ENCODE results near the gene ADD3. TPM values are rescaled to one million over a fixed set of nuclear protein-coding genes. Genes with fewer than 3 reads are reported as not detected.
A peak's percentile ranks its signal among the peaks of the same experiment; 100 is the strongest.

The ADD3 gene
- total and polyA plus RNA-seq, 2 donors from 2014 or later = 56.9 to 79.2 TPM

DNA sequence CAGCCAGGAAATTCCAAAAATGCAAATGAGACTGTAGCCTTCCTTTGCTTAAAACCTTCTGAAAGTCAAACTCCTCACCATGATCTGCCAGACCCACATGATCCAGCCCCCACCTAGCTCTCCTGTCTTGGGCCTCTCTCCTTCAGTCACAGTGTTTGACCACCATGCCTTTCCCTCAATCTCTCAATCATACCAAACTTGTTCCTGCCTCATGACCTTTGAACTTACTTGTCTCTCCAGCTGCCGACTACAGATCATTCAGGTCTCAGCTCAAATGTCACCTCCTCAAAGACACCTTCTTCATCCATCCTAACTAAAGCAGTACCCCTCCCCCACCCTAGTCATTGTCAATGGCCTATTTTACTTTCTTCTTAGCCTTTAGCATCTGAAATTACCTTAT is 9.3 kb upstream of the ADD3 start:
- peaks cover 5 to 25% (median 9%) of the 10 kb centered on the region in 3 donors for H3K4me1 ChIP-seq (ENCODE audit: control insufficient read depth in 2 of 3, insufficient read depth in 2 of 3, low read depth in 1 of 3, low read length in 3 of 3)

DNA sequence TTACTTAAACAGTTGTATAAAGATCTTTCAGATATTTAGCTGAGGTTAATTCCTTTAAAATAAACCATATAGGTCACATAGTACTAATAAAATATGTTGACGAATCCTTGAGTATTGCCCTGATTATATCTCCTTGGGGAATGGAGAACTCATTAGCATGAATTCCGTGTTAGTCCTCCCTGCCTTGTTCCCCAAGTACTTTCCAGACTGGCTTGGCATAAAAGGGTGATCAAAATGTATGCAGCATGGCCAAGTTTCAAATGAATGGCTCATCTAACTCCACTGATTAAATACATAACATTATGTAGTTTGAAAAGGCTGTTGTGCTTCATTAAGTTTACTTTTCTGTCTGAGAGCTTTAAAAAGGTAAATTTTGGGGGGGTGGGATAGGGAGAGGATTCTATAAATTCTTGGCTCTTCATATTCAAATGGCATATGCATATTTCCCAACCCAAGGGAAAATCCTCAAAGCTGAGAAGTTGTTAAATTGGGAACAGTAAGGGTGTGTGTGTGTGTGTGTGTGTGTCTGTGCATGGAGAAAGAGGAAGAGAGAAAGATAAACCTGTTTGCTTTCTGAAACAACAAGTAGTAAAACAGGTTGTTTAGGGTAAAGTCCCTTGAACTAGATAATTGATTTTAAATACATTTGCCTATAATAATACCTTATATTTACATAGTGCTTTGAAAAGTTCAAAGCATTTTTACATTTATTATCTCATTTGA is 4.8 kb upstream of the ADD3 start:
- Histone ChIP-seq H3K27me3 (ENCODE audit: control insufficient read depth, insufficient read depth, low read length) (no peaks in the 10 kb centered on the region), H3K4me1 (ENCODE audit: control insufficient read depth in 2 of 3, insufficient read depth in 2 of 3, low read depth in 1 of 3, low read length in 3 of 3) (peaks cover 0 to 7% (median 5%) of the 10 kb centered on the region in 3 donors), H3K4me3 (ENCODE audit: low read length in 3 of 3) (no peak overlapping the region), H3K36me3 (ENCODE audit: control insufficient read depth in 2 of 3, insufficient read depth in 3 of 3, low read length in 3 of 3) (no peaks in the 10 kb centered on the region), H3K27ac (ENCODE audit: low read depth in 2 of 2, low read length in 2 of 2) (peak overlapping the region in 1 of 2 donors; percentile 16), H3K9ac (ENCODE audit: low read length in 3 of 3) (peak overlapping the region in 1 of 3 donors; percentile 16), H3K9me3 (ENCODE audit: control insufficient read depth in 2 of 3, insufficient read depth in 1 of 3, low read length in 3 of 3) (no peaks in the 10 kb centered on the region)
- peak in 1 of 5 donors; percentile 42 for DNase-seq
- intact Hi-C loops (cut with DNase I) = no loop called here
- FAIRE-seq = no peak
- TF ChIP-seq, protein P1, sequence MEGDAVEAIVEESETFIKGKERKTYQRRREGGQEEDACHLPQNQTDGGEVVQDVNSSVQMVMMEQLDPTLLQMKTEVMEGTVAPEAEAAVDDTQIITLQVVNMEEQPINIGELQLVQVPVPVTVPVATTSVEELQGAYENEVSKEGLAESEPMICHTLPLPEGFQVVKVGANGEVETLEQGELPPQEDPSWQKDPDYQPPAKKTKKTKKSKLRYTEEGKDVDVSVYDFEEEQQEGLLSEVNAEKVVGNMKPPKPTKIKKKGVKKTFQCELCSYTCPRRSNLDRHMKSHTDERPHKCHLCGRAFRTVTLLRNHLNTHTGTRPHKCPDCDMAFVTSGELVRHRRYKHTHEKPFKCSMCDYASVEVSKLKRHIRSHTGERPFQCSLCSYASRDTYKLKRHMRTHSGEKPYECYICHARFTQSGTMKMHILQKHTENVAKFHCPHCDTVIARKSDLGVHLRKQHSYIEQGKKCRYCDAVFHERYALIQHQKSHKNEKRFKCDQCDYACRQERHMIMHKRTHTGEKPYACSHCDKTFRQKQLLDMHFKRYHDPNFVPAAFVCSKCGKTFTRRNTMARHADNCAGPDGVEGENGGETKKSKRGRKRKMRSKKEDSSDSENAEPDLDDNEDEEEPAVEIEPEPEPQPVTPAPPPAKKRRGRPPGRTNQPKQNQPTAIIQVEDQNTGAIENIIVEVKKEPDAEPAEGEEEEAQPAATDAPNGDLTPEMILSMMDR (IDR thresholded peaks at IDR 0.05; ENCODE audit: borderline replicate concordance, extremely low read depth, insufficient read depth) = no peak

More for the DNA sequence above, 9.3 kb upstream of the ADD3 start:
- H3K9ac ChIP-seq (ENCODE audit: low read length in 3 of 3) = no peak overlapping the region
- H3K27me3 ChIP-seq (ENCODE audit: control insufficient read depth, insufficient read depth, low read length) = no peaks in the 10 kb centered on the region
- no peak overlapping the region for H3K27ac ChIP-seq (ENCODE audit: low read depth in 2 of 2, low read length in 2 of 2)
- H3K9me3 ChIP-seq (ENCODE audit: control insufficient read depth in 2 of 3, insufficient read depth in 1 of 3, low read length in 3 of 3) = no peaks in the 10 kb centered on the region
- DNase-seq = no peak
- H3K36me3 ChIP-seq (ENCODE audit: control insufficient read depth in 2 of 3, insufficient read depth in 3 of 3, low read length in 3 of 3) = no peaks in the 10 kb centered on the region
- TF ChIP-seq, protein P1 (IDR thresholded peaks at IDR 0.05; ENCODE audit: borderline replicate concordance, extremely low read depth, insufficient read depth) = no peak
- no peak for FAIRE-seq
- intact Hi-C loops (cut with DNase I) = no loop called here
- no peak overlapping the region for H3K4me3 ChIP-seq (ENCODE audit: low read length in 3 of 3)

DNA sequence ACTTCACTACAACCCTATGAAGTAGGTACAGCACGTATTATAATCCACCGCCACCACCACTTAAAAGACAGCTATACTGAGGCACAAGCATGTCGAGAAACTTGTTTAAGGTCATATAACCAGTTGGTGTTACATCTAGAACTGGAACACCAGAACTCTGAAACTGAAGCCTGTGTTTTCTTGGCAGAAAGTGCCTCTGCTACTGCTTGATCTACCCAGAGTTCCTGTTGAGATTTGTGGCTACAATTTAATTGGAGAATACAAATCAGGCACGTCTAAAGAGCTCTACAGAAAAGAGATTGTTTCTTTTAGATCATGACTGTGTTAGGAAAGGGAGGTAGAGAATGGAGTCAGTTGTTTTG is 4.3 kb upstream of the ADD3 start:
- Histone ChIP-seq H3K27me3 (ENCODE audit: control insufficient read depth, insufficient read depth, low read length) (no peaks in the 10 kb centered on the region), H3K9me3 (ENCODE audit: control insufficient read depth in 2 of 3, insufficient read depth in 1 of 3, low read length in 3 of 3) (no peaks in the 10 kb centered on the region), H3K4me1 (ENCODE audit: control insufficient read depth in 2 of 3, insufficient read depth in 2 of 3, low read depth in 1 of 3, low read length in 3 of 3) (peaks cover 0 to 4% (median 3%) of the 10 kb centered on the region in 3 donors), H3K36me3 (ENCODE audit: control insufficient read depth in 2 of 3, insufficient read depth in 3 of 3, low read length in 3 of 3) (no peaks in the 10 kb centered on the region), H3K9ac (ENCODE audit: low read length in 3 of 3) (peak overlapping the region in 1 of 3 donors; percentile 16), H3K27ac (ENCODE audit: low read depth in 2 of 2, low read length in 2 of 2) (peak overlapping the region in 1 of 2 donors; percentile 16), H3K4me3 (ENCODE audit: low read length in 3 of 3) (no peak overlapping the region)
- FAIRE-seq (no peak), DNase-seq (no peak)
- TF ChIP-seq, protein P1 (IDR thresholded peaks at IDR 0.05; ENCODE audit: borderline replicate concordance, extremely low read depth, insufficient read depth) = no peak
- intact Hi-C loops (cut with DNase I) = no loop called here
